Stimulated activated naive CD8-positive, alpha-beta T cell treated with anti-CD3 and anti-CD28 coated beads, Interleukin-15, Interleukin-2, amounts not matched to agents 100 ng/mL and 50 ng/mL, for 24 hours (primary cell): Measurements from ENCODE around the gene VIP.
"Not testable (repeated sequence)": the region's sequence is repeated elsewhere in the genome, so short reads cannot be mapped to it uniquely, and the experiment has no call there.

Experiments used
- H3K27ac Mint-ChIP-seq: one replicate; pipeline ENCODE4 v1.8.0; 2021; ENCODE audit warnings: mild to moderate bottlenecking, mixed read lengths
- H3K27me3 Mint-ChIP-seq: one replicate; pipeline ENCODE4 v1.8.0; 2021; ENCODE audit warnings: mixed read lengths
- H3K36me3 Mint-ChIP-seq: one replicate; pipeline ENCODE4 v1.8.0; 2021; ENCODE audit warnings: low read depth, mixed read lengths
- H3K4me1 Mint-ChIP-seq: one replicate; pipeline ENCODE4 v1.8.0; 2021; ENCODE audit warnings: low read depth, mixed read lengths
- H3K4me3 Mint-ChIP-seq: one replicate; pipeline ENCODE4 v1.8.0; 2021; ENCODE audit warnings: mild to moderate bottlenecking, mixed read lengths
- H3K9me3 Mint-ChIP-seq: one replicate; pipeline ENCODE4 v1.8.0; 2021; ENCODE audit warnings: mixed read lengths

VIP gene

DNA sequence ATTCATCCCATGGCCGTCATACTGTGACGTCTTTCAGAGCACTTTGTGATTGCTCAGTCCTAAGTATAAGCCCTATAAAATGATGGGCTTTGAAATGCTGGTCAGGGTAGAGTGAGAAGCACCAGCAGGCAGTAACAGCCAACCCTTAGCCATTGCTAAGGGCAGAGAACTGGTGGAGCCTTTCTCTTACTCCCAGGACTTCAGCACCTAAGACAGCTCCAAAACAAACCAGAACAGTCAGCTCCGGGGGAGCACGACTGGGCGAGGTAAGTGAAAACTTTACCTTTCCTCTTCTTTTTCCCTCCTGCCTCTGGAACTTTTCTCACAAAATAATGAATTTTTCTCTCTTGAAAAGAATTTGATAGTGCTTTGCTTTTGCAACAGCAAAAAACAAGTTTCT, at the start of gene VIP:
VIP (plus strand) TSS at position 104 of the 400 bp plus-strand sequence. CDS start 1,381 bp downstream, outside the sequence.
- no peaks in the 10 kb centered on the region for H3K4me1 Mint-ChIP-seq
- no peak within 1 kb of the TSS for H3K27ac Mint-ChIP-seq
- H3K27me3 Mint-ChIP-seq: no peaks in the 10 kb centered on the region
- no peaks in the 10 kb centered on the region for H3K36me3 Mint-ChIP-seq
- H3K4me3 Mint-ChIP-seq: no peak within 1 kb of the TSS
- H3K9me3 Mint-ChIP-seq: no peaks in the 10 kb centered on the region

DNA sequence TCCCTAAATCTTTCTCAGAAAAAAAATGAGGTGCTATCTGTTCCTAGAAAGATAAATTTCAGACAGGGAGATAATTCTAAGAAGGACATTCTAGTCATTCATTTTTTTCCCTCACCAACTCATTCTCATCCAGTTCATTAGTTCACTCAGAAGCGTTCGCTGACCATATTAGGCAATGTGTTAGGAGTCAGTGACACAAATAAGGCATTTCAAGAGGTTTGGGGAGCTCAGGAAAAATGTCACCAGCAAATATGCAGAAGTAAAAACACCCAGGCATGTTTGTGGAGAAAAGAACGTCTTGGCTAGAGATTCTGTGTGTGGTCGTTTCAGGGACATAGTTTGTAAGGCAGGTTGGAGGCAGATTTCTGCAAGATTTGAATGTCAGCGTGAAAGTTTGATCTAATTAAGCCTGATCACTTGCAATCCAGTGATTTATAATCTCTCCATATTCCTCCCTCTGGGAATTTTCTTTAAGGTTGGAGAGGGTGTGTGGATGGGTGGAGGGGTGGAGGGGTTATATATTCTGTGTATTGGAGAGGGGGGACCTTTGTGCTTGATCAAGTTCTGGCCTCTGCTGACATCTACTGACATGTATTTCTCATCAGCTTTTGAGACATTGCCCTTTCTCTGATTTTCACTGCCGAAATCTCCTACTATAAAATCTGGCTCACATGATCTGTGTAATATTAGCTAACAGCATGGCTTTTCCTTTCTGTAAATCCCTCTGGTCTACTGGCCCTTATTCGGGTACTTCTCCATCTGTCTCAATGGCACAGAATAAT, 49.3 kb upstream of the VIP start:
- no peaks in the 10 kb centered on the region for H3K9me3 Mint-ChIP-seq
- no peak overlapping the region for H3K27ac Mint-ChIP-seq
- no peaks in the 10 kb centered on the region for H3K36me3 Mint-ChIP-seq
- peaks cover 30% of the 10 kb centered on the region for H3K27me3 Mint-ChIP-seq
- no peaks in the 10 kb centered on the region for H3K4me1 Mint-ChIP-seq
- no peak overlapping the region for H3K4me3 Mint-ChIP-seq

DNA sequence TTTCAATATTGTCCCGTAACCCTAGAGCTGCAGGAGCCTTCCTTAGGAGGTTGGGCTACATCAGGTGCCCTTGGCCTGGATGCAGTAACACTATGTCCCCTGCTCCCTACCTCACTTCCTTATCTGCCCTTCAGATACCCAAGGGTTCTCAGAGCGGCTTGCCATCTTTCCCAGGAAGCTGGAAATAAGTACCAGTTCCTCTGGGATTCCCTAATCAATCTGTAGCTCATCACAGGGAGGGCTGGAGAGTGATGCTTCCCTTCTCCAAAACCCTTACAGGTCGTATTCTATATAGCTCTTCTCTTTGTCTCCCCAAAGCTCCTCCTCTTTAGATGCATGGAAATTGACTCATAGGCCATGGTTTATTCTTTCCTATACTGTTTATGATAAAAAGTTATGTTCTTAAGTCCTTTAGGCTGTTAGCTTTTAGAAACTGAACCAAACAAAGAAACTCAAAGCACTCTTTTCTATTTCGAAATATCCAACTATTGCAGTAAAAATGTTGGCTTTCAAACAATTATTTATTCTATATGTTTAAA, 48.7 kb upstream of the VIP start:
- H3K4me1 Mint-ChIP-seq: no peaks in the 10 kb centered on the region
- peaks cover 30% of the 10 kb centered on the region for H3K27me3 Mint-ChIP-seq
- H3K4me3 Mint-ChIP-seq: no peak overlapping the region
- H3K9me3 Mint-ChIP-seq: no peaks in the 10 kb centered on the region
- H3K36me3 Mint-ChIP-seq: no peaks in the 10 kb centered on the region
- H3K27ac Mint-ChIP-seq: no peak overlapping the region

DNA sequence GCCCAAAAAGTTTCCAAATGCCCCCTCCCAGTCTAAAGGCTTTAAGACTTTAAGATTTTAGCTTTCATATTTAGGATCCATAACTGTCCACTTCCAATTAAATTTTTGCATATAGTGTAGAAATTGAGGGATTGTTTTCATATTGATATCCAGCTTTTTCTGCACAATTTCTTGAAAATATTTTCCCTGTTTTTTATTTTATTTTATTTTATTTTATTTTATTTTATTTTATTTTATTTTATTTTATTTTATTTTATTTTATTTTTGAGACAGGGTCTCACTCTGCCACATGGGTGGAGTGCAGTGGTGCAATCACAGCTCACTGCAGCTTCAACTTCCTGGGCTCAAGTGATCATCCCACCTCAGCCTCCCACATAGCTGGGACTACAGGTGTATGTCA, 46.8 kb upstream of the VIP start:
- not testable (repeated sequence) for H3K4me1 Mint-ChIP-seq, H3K9me3 Mint-ChIP-seq, H3K27ac Mint-ChIP-seq, H3K4me3 Mint-ChIP-seq, H3K36me3 Mint-ChIP-seq
- H3K27me3 Mint-ChIP-seq: peaks cover 24% of the 10 kb centered on the region

DNA sequence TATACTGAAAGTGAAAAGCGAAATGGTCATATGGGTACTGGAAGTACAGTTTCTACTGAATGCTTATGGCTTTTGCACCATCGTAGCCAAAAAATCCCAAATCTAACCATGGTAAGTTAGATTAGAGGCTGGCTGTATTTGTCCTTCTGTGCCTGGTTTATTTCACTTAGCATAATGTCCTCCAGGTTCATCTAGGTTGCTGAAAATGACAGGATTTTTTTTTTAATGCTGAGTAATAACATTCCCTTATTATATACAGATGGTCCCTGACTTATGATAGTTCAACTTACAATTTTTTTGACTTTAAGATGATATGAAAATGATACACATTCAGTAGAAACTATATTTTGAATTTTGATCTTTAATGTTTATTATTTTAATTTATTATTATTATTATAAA, 45.3 kb upstream of the VIP start:
- no peak overlapping the region for H3K27ac Mint-ChIP-seq
- no peaks in the 10 kb centered on the region for H3K36me3 Mint-ChIP-seq

DNA sequence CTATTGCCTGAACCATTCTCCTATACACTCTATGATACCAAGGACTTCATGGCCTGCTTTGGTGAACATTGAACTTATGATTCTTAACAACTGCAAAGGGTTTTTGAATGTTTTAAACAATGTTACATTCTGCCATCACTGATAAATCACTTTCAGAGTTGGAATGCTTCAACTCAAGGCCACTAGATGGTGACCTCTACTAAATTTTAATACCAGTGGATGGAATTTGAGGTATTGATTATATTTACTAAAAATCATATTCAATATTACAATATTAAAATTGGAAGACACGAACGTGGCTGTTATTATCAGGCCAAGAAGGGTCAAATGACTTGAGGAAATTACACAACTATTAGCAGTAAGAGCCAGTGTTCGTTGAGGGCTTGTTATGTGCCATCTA, 34.3 kb upstream of the VIP start:
- Mint-ChIP-seq H3K4me3 (no peak overlapping the region), H3K36me3 (no peaks in the 10 kb centered on the region), H3K27me3 (no peaks in the 10 kb centered on the region), H3K27ac (no peak overlapping the region), H3K9me3 (peaks cover 13% of the 10 kb centered on the region), H3K4me1 (no peaks in the 10 kb centered on the region)

More for the DNA sequence above, 45.3 kb upstream of the VIP start:
- peaks cover 17% of the 10 kb centered on the region for H3K27me3 Mint-ChIP-seq
- H3K4me3 Mint-ChIP-seq: no peak overlapping the region
- no peaks in the 10 kb centered on the region for H3K4me1 Mint-ChIP-seq
- no peaks in the 10 kb centered on the region for H3K9me3 Mint-ChIP-seq

DNA sequence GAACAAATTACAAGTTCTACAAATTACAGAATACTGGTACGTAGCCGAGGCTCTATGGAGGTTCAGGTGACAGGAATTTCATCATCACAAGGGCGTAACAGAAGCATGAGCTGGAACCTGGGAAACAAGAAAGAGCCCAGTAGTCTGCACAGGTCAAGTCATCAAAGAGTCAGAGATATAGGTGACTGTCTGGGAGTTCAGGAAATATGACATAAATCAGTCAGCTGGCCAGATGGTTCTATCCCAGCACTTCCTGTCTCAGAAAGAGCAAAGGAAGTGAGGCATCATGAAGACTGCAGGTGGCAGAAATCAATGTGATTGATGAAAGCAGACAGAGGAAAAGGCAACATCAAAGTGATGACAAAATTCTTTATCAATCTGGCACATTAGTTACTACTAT, 29.6 kb upstream of the VIP start:
- Mint-ChIP-seq H3K27ac (no peak overlapping the region), H3K4me1 (no peaks in the 10 kb centered on the region), H3K27me3 (no peaks in the 10 kb centered on the region)

DNA sequence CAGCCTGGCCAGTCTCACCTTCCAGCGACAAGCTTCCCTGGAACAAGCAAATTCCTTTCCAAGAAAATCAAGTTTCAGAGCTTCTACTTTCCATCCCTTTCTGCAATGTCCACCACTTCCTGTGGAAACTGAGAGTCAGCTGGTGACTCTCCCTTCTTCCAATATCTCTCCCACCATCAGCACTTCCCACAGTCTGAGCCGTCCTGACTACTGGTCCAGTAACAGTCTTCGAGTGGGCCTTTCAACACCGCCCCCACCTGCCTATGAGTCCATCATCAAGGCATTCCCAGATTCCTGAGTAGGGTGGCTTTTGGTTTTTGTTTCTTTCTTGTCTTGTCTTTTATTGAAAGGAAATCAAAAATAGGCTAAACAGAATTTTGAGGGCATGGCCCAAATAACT, 28.6 kb upstream of the VIP start:
- no peaks in the 10 kb centered on the region for H3K4me1 Mint-ChIP-seq
- no peak overlapping the region for H3K27ac Mint-ChIP-seq
- no peaks in the 10 kb centered on the region for H3K27me3 Mint-ChIP-seq
- H3K9me3 Mint-ChIP-seq: peaks cover 3% of the 10 kb centered on the region
- H3K36me3 Mint-ChIP-seq: no peaks in the 10 kb centered on the region
- no peak overlapping the region for H3K4me3 Mint-ChIP-seq

More for the DNA sequence above, 29.6 kb upstream of the VIP start:
- Mint-ChIP-seq H3K4me3 (no peak overlapping the region), H3K9me3 (peaks cover 3% of the 10 kb centered on the region), H3K36me3 (no peaks in the 10 kb centered on the region)

DNA sequence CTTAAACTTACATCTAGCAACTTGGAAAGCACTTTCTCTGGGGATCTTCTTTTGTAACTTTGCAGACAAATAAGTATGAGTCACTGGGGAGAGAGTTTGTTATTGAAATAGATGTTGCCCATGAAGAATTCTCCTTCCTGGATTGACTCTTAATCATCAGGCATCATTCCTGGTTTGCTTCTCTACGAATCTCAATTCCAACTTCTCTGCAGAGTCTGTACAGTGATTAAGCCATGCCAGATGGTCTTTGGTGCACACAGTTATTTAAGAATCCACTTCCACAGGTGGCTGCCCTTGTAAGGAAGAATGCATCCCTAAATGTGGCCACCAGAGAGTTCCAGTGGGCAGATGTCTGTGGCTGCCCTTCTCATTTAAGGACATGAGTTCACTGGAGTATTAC, 27.2 kb upstream of the VIP start:
- Mint-ChIP-seq H3K27me3 (no peaks in the 10 kb centered on the region), H3K4me3 (no peak overlapping the region), H3K4me1 (no peaks in the 10 kb centered on the region), H3K27ac (no peak overlapping the region), H3K36me3 (no peaks in the 10 kb centered on the region), H3K9me3 (peaks cover 3% of the 10 kb centered on the region)

DNA sequence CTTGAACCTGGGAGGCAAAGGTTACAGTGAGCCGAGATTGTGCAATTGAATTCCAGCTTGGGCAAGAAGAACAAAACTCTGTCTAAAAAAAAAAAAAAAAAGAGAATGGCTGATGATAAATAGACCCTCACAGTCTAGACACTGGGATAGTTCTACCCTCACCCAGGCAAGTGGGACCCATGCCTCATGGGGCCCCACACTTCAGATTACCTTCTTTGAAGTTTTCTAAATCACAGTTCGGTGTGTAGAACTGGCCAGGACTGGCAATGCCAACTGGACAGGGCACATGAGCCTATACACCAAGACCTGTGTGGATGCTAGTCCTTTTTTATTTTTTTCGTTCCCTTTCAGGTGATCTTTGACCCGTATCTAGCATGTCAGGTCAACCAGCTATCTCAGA, 24.3 kb upstream of the VIP start:
- Mint-ChIP-seq H3K27me3 (no peaks in the 10 kb centered on the region), H3K4me3 (no peak overlapping the region), H3K4me1 (no peaks in the 10 kb centered on the region), H3K27ac (no peak overlapping the region), H3K36me3 (no peaks in the 10 kb centered on the region), H3K9me3 (peaks cover 3% of the 10 kb centered on the region)

DNA sequence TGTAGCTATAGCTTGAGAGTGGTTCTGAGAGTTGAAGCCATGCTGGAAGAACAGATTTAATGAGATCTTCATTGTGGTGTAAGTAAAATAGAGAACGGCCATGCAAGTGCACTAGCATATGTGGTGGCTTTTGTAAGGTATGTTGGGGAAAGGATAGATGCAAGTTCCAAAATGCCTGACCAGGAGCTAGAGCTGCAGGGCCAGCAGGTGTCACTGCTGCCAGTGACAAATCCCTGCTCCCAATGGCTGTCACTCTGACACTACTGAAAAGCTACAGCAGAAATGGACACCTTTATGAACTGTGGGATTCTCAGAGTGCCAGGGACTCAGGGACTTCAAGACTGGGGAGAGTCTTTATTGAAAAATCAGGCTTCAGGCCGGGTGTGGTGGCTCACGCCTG, 23.1 kb upstream of the VIP start:
- Mint-ChIP-seq H3K27me3 (no peaks in the 10 kb centered on the region), H3K36me3 (no peaks in the 10 kb centered on the region), H3K4me1 (no peaks in the 10 kb centered on the region), H3K4me3 (no peak overlapping the region), H3K9me3 (peaks cover 3% of the 10 kb centered on the region), H3K27ac (no peak overlapping the region)

DNA sequence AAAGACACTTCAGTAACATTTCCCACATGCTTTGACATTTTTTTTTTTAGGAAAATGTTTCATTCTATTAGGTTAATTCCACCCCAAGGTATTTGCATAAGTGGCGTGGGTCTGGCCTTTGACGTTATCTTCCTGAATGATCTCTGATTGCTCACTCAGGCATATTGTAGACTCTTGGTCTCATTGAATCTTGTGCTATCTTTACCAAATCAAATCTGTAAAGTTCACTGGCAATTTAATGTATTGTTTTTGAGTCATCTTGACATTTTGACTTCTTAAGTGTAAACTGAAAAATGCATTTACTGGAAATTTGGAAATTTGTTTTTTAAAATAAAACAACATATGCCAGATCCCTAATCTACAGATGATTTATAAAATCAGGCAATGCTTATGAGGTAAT, 16.0 kb upstream of the VIP start:
- H3K4me1 Mint-ChIP-seq: no peaks in the 10 kb centered on the region
- no peaks in the 10 kb centered on the region for H3K36me3 Mint-ChIP-seq
- H3K9me3 Mint-ChIP-seq: no peaks in the 10 kb centered on the region
- no peak overlapping the region for H3K27ac Mint-ChIP-seq
- no peak overlapping the region for H3K4me3 Mint-ChIP-seq
- no peaks in the 10 kb centered on the region for H3K27me3 Mint-ChIP-seq

DNA sequence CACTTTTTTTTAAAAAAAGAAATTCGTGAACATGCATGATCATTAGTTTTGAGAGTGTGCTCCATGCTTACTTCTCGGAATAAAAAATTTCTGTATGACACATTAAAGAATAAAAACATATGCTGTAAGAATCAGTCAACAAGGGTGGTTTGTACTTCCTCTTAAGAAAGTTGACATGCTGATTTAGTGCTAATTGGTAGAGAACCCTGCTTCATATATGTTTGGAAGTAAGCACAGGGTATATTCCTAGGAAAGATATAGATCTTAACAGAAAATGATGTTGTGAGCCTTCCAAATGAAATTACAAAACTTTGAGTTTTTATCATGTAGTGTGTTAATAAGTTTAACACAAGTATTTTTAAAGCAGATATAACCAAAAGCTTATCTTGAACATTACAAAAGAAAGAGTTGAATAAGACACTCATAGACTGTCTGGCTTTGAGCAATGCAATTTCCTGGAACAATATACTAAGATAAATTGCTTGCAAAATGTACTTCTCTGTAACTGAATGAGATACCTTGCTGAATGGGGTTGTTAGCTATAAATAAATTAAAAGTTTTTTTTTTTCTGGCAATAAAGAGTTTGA, 13.8 kb upstream of the VIP start:
- no peaks in the 10 kb centered on the region for H3K36me3 Mint-ChIP-seq
- H3K4me1 Mint-ChIP-seq: no peaks in the 10 kb centered on the region
- H3K27me3 Mint-ChIP-seq: no peaks in the 10 kb centered on the region
- no peaks in the 10 kb centered on the region for H3K9me3 Mint-ChIP-seq
- no peak overlapping the region for H3K4me3 Mint-ChIP-seq
- no peak overlapping the region for H3K27ac Mint-ChIP-seq

DNA sequence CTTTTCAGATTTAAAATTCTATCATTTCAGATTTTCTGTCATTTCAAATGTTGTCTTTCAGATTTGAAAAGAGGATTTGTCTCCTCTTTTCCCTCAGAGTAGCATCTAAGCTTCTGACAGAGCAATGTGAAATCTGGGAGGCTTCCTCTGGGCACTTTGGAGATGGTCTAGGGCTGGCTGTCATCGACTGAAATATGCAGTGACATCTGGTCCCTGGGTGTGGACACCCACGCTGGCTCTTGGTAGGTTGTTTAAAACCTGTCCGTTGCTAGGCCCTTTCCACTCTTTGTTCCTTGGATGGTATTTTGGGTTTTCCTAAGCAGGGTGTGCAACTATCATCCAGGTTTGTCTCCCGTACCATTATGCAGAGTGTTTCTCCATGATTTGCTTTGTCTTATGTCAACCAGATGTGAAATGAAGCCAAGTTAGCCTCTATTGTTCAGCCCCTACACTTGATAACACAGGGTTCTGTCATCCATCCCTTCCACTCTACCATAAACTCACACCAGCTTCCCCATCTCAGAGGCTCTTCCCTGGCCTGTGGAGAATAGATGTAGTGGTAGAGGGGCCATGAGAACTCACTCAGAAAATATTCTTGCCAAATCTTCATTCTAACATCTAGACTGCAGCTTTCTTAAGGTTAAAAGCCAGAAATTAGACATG, 5.0 kb upstream of the VIP start:
- Mint-ChIP-seq H3K9me3 (no peaks in the 10 kb centered on the region), H3K36me3 (no peaks in the 10 kb centered on the region), H3K27ac (no peak overlapping the region)

DNA sequence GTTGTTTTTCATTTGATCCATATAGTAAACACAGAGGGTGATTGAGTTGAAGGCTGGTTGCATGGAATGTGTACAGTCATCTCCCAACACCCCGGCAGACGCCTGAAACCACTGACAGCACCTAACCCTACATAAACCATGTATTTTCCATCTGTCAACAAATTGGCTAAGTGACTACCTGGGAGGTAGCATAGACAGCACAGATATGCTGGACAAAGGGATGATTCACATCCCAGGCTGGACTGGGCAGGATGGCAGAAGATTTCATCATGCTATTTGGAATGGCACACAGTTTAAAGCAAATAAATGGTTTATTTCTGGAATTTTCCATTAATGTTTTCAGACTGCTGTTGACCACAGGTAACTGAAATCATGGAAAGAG, 4.4 kb upstream of the VIP start:
- no peaks in the 10 kb centered on the region for H3K9me3 Mint-ChIP-seq
- H3K27ac Mint-ChIP-seq: no peak overlapping the region
- no peaks in the 10 kb centered on the region for H3K4me1 Mint-ChIP-seq
- H3K36me3 Mint-ChIP-seq: no peaks in the 10 kb centered on the region
- H3K27me3 Mint-ChIP-seq: no peaks in the 10 kb centered on the region
- no peak overlapping the region for H3K4me3 Mint-ChIP-seq

More for the DNA sequence above, 5.0 kb upstream of the VIP start:
- Mint-ChIP-seq H3K27me3 (no peaks in the 10 kb centered on the region), H3K4me3 (no peak overlapping the region), H3K4me1 (no peaks in the 10 kb centered on the region)
